ENCODE measurements around the gene TIGD3.

TIGD3 gene

GRCh38 chr11:65338676-65339075 lies 15.9 kb upstream of the TIGD3 start:
- Mint-ChIP-seq H3K36me3 (ENCODE audit: low read depth) (peaks cover 73% of the 10 kb centered on the region), H3K4me1 (ENCODE audit: low read depth) (peaks cover 28% of the 10 kb centered on the region), H3K27me3 (no peaks in the 10 kb centered on the region), H3K9me3 (no peaks in the 10 kb centered on the region), H3K27ac (no peak overlapping the region), H3K4me3 (no peak overlapping the region)
- intact Hi-C loops (cut with micrococcal nuclease): no loop called here

GRCh38 chr11:65340226-65340625 lies 14.3 kb upstream of the TIGD3 start:
- Mint-ChIP-seq H3K27ac (no peak overlapping the region), H3K4me3 (no peak overlapping the region)

GRCh38 chr11:65341856-65342255 lies 12.7 kb upstream of the TIGD3 start:
- no peak overlapping the region for H3K4me3 Mint-ChIP-seq
- no peaks in the 10 kb centered on the region for H3K9me3 Mint-ChIP-seq
- intact Hi-C loops (cut with micrococcal nuclease): no loop called here
- H3K36me3 Mint-ChIP-seq (ENCODE audit: low read depth): peaks cover 92% of the 10 kb centered on the region
- H3K27me3 Mint-ChIP-seq: no peaks in the 10 kb centered on the region
- H3K27ac Mint-ChIP-seq: no peak overlapping the region
- H3K4me1 Mint-ChIP-seq (ENCODE audit: low read depth): peaks cover 11% of the 10 kb centered on the region

More at GRCh38 chr11:65340226-65340625, 14.3 kb upstream of the TIGD3 start:
- Mint-ChIP-seq H3K4me1 (ENCODE audit: low read depth) (peaks cover 18% of the 10 kb centered on the region), H3K27me3 (no peaks in the 10 kb centered on the region), H3K36me3 (ENCODE audit: low read depth) (peaks cover 84% of the 10 kb centered on the region), H3K9me3 (no peaks in the 10 kb centered on the region)
- intact Hi-C loops (cut with micrococcal nuclease): no loop called here

GRCh38 chr11:65351511-65351910 lies 3.0 kb upstream of the TIGD3 start:
- H3K27ac Mint-ChIP-seq: no peak overlapping the region
- H3K36me3 Mint-ChIP-seq (ENCODE audit: low read depth): peaks cover 64% of the 10 kb centered on the region
- H3K4me1 Mint-ChIP-seq (ENCODE audit: low read depth): peaks cover 32% of the 10 kb centered on the region
- intact Hi-C loops (cut with micrococcal nuclease): no loop called here
- H3K27me3 Mint-ChIP-seq: peaks cover 10% of the 10 kb centered on the region
- H3K4me3 Mint-ChIP-seq: no peak overlapping the region
- no peaks in the 10 kb centered on the region for H3K9me3 Mint-ChIP-seq

GRCh38 chr11:65352783-65353182 lies 1.8 kb upstream of the TIGD3 start:
- H3K27me3 Mint-ChIP-seq: peaks cover 21% of the 10 kb centered on the region
- intact Hi-C loops (cut with micrococcal nuclease): no loop called here
- H3K27ac Mint-ChIP-seq: peak overlapping the region; percentile 51
- peaks cover 51% of the 10 kb centered on the region for H3K36me3 Mint-ChIP-seq (ENCODE audit: low read depth)
- H3K4me1 Mint-ChIP-seq (ENCODE audit: low read depth): peaks cover 32% of the 10 kb centered on the region
- no peak overlapping the region for H3K4me3 Mint-ChIP-seq
- no peaks in the 10 kb centered on the region for H3K9me3 Mint-ChIP-seq

- peak overlapping the region; percentile 44 for H3K4me3 Mint-ChIP-seq
- H3K9me3 Mint-ChIP-seq: no peaks in the 10 kb centered on the region
- peaks cover 37% of the 10 kb centered on the region for H3K4me1 Mint-ChIP-seq (ENCODE audit: low read depth)
- H3K36me3 Mint-ChIP-seq (ENCODE audit: low read depth): peaks cover 46% of the 10 kb centered on the region
- peak overlapping the region; percentile 7 for H3K27ac Mint-ChIP-seq
- intact Hi-C loops (cut with micrococcal nuclease): no loop called here
- peaks cover 25% of the 10 kb centered on the region for H3K27me3 Mint-ChIP-seq
Measured at GRCh38 chr11:65353376-65353775, 1.2 kb upstream of the TIGD3 start.

GRCh38 chr11:65353900-65354264 lies 669 bp upstream of the TIGD3 start:
- Mint-ChIP-seq H3K27me3 (peaks cover 25% of the 10 kb centered on the region), H3K27ac (peak overlapping the region; percentile 7), H3K36me3 (ENCODE audit: low read depth) (peaks cover 40% of the 10 kb centered on the region), H3K9me3 (no peaks in the 10 kb centered on the region), H3K4me3 (peak overlapping the region; percentile 44), H3K4me1 (ENCODE audit: low read depth) (peaks cover 37% of the 10 kb centered on the region)
- intact Hi-C loops (cut with micrococcal nuclease): no loop called here

GRCh38 chr11:65355013-65355775 lies 643 bp downstream of the TIGD3 start:
- H3K4me3 Mint-ChIP-seq: peak overlapping the region; percentile 88

GRCh38 chr11:65355776-65356393 lies 1.3 kb downstream of the TIGD3 start:
- Mint-ChIP-seq H3K36me3 (ENCODE audit: low read depth) (peaks cover 20% of the 10 kb centered on the region), H3K9me3 (no peaks in the 10 kb centered on the region), H3K27me3 (peaks cover 26% of the 10 kb centered on the region), H3K4me3 (peak overlapping the region; percentile 88), H3K4me1 (ENCODE audit: low read depth) (peaks cover 37% of the 10 kb centered on the region), H3K27ac (peak overlapping the region; percentile 76)
- intact Hi-C loops (cut with micrococcal nuclease): no loop called here

More at GRCh38 chr11:65355013-65355775, 643 bp downstream of the TIGD3 start:
- Mint-ChIP-seq H3K4me1 (ENCODE audit: low read depth) (peaks cover 37% of the 10 kb centered on the region), H3K27me3 (peaks cover 26% of the 10 kb centered on the region), H3K36me3 (ENCODE audit: low read depth) (peaks cover 27% of the 10 kb centered on the region), H3K9me3 (no peaks in the 10 kb centered on the region), H3K27ac (peak overlapping the region; percentile 76)
- intact Hi-C loops (cut with micrococcal nuclease): no loop called here

- Mint-ChIP-seq H3K36me3 (ENCODE audit: low read depth) (peaks cover 14% of the 10 kb centered on the region), H3K4me1 (ENCODE audit: low read depth) (peaks cover 37% of the 10 kb centered on the region), H3K4me3 (no peak overlapping the region), H3K9me3 (no peaks in the 10 kb centered on the region), H3K27ac (no peak overlapping the region), H3K27me3 (peaks cover 26% of the 10 kb centered on the region)
- intact Hi-C loops (cut with micrococcal nuclease): no loop called here
Measured at GRCh38 chr11:65356394-65356972, 1.9 kb downstream of the TIGD3 start.

- Mint-ChIP-seq H3K27me3 (peaks cover 26% of the 10 kb centered on the region), H3K9me3 (no peaks in the 10 kb centered on the region), H3K4me1 (ENCODE audit: low read depth) (peaks cover 40% of the 10 kb centered on the region), H3K4me3 (no peak overlapping the region), H3K27ac (peak overlapping the region; percentile 7), H3K36me3 (ENCODE audit: low read depth) (peaks cover under 1% of the 10 kb centered on the region)
- intact Hi-C loops (cut with micrococcal nuclease): no loop called here
Measured at GRCh38 chr11:65357856-65358356, 3.4 kb downstream of the TIGD3 start.

GRCh38 chr11:65362320-65362931 lies 7.9 kb downstream of the TIGD3 start:
- Mint-ChIP-seq H3K4me3 (peak overlapping the region; percentile 64), H3K36me3 (ENCODE audit: low read depth) (no peaks in the 10 kb centered on the region), H3K27ac (peak overlapping the region; percentile 95), H3K27me3 (peaks cover 8% of the 10 kb centered on the region), H3K9me3 (no peaks in the 10 kb centered on the region), H3K4me1 (ENCODE audit: low read depth) (peaks cover 27% of the 10 kb centered on the region)
- intact Hi-C loops (cut with micrococcal nuclease): loop anchor here (10.0 kb wide), 2 partner anchors 52 to 102 kb away; no protein-coding TSS in a partner anchor

- Mint-ChIP-seq H3K4me1 (ENCODE audit: low read depth) (peaks cover 25% of the 10 kb centered on the region), H3K4me3 (peak overlapping the region; percentile 64)
Measured at GRCh38 chr11:65362966-65363365, 8.4 kb downstream of the TIGD3 start.

More at GRCh38 chr11:65362966-65363365, 8.4 kb downstream of the TIGD3 start:
- H3K27me3 Mint-ChIP-seq: peaks cover 3% of the 10 kb centered on the region
- no peaks in the 10 kb centered on the region for H3K9me3 Mint-ChIP-seq
- H3K27ac Mint-ChIP-seq: peak overlapping the region; percentile 95
- no peaks in the 10 kb centered on the region for H3K36me3 Mint-ChIP-seq (ENCODE audit: low read depth)
- intact Hi-C loops (cut with micrococcal nuclease): loop anchor here (10.0 kb wide), 2 partner anchors 52 to 102 kb away; no protein-coding TSS in a partner anchor

All from dendritic cell treated with granulocyte-macrophage colony-stimulating factor and Interleukin-4, amounts not matched to agents 40 ng/mL and 50 ng/mL, for 4 days (primary cell).